ENCODE data around the gene CCDC27.

GRCh38 chr1:3717041-3717714 lies 35.1 kb upstream of the CCDC27 start:
- TF ChIP-seq, protein P1, sequence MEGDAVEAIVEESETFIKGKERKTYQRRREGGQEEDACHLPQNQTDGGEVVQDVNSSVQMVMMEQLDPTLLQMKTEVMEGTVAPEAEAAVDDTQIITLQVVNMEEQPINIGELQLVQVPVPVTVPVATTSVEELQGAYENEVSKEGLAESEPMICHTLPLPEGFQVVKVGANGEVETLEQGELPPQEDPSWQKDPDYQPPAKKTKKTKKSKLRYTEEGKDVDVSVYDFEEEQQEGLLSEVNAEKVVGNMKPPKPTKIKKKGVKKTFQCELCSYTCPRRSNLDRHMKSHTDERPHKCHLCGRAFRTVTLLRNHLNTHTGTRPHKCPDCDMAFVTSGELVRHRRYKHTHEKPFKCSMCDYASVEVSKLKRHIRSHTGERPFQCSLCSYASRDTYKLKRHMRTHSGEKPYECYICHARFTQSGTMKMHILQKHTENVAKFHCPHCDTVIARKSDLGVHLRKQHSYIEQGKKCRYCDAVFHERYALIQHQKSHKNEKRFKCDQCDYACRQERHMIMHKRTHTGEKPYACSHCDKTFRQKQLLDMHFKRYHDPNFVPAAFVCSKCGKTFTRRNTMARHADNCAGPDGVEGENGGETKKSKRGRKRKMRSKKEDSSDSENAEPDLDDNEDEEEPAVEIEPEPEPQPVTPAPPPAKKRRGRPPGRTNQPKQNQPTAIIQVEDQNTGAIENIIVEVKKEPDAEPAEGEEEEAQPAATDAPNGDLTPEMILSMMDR (IDR thresholded peaks at IDR 0.05): no peak
- no peak for TF ChIP-seq POLR2A (IDR thresholded peaks at IDR 0.05)

Data from right lobe of liver (tissue), 4 donors.